PC-3 (cell line): ENCODE results near the gene KIF25. TPM values are rescaled to one million over a fixed set of nuclear protein-coding genes. Genes with fewer than 3 reads are reported as not detected.

Experiments
- ATAC-seq: fragments of 200-7000 bp; cut with Tn5 transposase; 2 replicates; pipeline ENCODE4 v1.9.1; 2020; ENCODE audit warnings: mild to moderate bottlenecking, moderate library complexity
- BruUV-seq: library from RNA; stranded (reverse); fragments of 400-500 nt; replicated peaks from 2 replicates; lab custom pipeline; 2021; lab: Mats Ljungman, UMichigan
- CTCF ChIA-PET: fragments of 300-600 bp; sonication (Branson Sonifier 250); formaldehyde crosslinking; loops from one replicate; lab custom pipeline; 2022; ENCODE audit warnings: antibody characterized with exemption; lab: Charles Lee
- POLR2A ChIA-PET: fragments of 300-600 bp; sonication (Branson Sonifier 250); formaldehyde crosslinking; loops from one replicate; lab custom pipeline; 2022; ENCODE audit warnings: antibody characterized with exemption; ENCODE audit not compliant: unreplicated experiment; lab: Charles Lee
- DNase-seq: peaks from one replicate; pipeline ENCODE4 v3.0.0-alpha.2; 2015
- H2AFZ ChIP-seq: fragments of 300-600 bp; sonication (generic); 2 replicates; pipeline ENCODE4 v1.6.0; 2016; ENCODE audit warnings: antibody characterized with exemption, low read length
- H3F3A ChIP-seq: fragments of 300-600 bp; sonication (generic); one replicate; pipeline ENCODE4 v1.6.0; 2017; ENCODE audit warnings: antibody characterized with exemption, low read length, control low read depth, mild to moderate bottlenecking; ENCODE audit not compliant: unreplicated experiment
- H3K27ac ChIP-seq: fragments of 300-600 bp; sonication (generic); 2 replicates; pipeline ENCODE4 v1.5.1; 2016; ENCODE audit warnings: mild to moderate bottlenecking, low read length
- H3K27me3 ChIP-seq: fragments of 300-600 bp; sonication (generic); 2 replicates; pipeline ENCODE4 v1.6.1; 2016; ENCODE audit warnings: low read length, mixed read lengths
- H3K36me3 ChIP-seq: fragments of 300-600 bp; sonication (generic); 2 replicates; pipeline ENCODE4 v1.6.1; 2016; ENCODE audit warnings: low read depth, mixed run types, low read length, mixed read lengths
- H3K4me1 ChIP-seq: fragments of 300-600 bp; sonication (generic); 2 replicates; pipeline ENCODE4 v1.5.1; 2016; ENCODE audit warnings: low read length; ENCODE audit not compliant: insufficient read depth
- H3K4me2 ChIP-seq: fragments of 300-600 bp; sonication (generic); 2 replicates; pipeline ENCODE4 v1.6.0; 2016; ENCODE audit warnings: low read length
- H3K4me3 ChIP-seq: fragments of 300-600 bp; sonication (generic); 2 replicates; pipeline ENCODE4 v1.5.1; 2016; ENCODE audit warnings: mild to moderate bottlenecking, low read length, mixed read lengths
- H3K79me2 ChIP-seq: fragments of 300-600 bp; sonication (generic); 2 replicates; pipeline ENCODE4 v1.6.1; 2017; ENCODE audit warnings: low read length, mixed read lengths
- H3K9ac ChIP-seq: fragments of 300-600 bp; sonication (generic); 2 replicates; pipeline ENCODE4 v1.6.0; 2016; ENCODE audit warnings: mild to moderate bottlenecking, low read length
- H3K9me2 ChIP-seq: fragments of 300-600 bp; sonication (generic); replicated peaks from 2 replicates; pipeline ENCODE4 v1.6.1; 2016; ENCODE audit warnings: mixed run types, low read length, mixed read lengths
- H3K9me3 ChIP-seq: fragments of 300-600 bp; sonication (generic); 2 replicates; pipeline ENCODE4 v1.6.1; 2016; ENCODE audit warnings: low read length, mixed read lengths
- H4K20me1 ChIP-seq: fragments of 300-600 bp; sonication (generic); 2 replicates; pipeline ENCODE4 v1.6.1; 2016; ENCODE audit warnings: low read length, mixed read lengths
- EZH2 ChIP-seq: fragments of 300-600 bp; sonication (generic); IDR thresholded peaks from one replicate; pipeline ENCODE4 v1.6.1; 2017; ENCODE audit warnings: antibody characterized with exemption, mild to moderate bottlenecking, low read length; ENCODE audit not compliant: unreplicated experiment
- EZH2phosphoT487 ChIP-seq: fragments of 300-600 bp; sonication (generic); IDR thresholded peaks from 2 replicates; pipeline ENCODE4 v1.6.1; 2018; ENCODE audit warnings: mild to moderate bottlenecking, antibody characterized with exemption, low read length, borderline replicate concordance
- intact Hi-C: fragments of 100-400 bp; cut with micrococcal nuclease; formaldehyde crosslinking; loops from 2 replicates; pipeline ENCODE4 v1.9.0; 2023
- total RNA-seq: library from RNA; depleted of rRNA; stranded (reverse); fragments of >200 nt; gene quantifications from 2 replicates; pipeline ENCODE4 v1.2.3, GENCODE V29; 2014
- TF ChIP-seq, protein P1 (sequence below): fragments of 300-600 bp; sonication (generic); conservative IDR thresholded peaks from 2 replicates; pipeline ENCODE4 v1.5.1; 2017; ENCODE audit warnings: antibody characterized with exemption, low read depth, mild to moderate bottlenecking, low read length

The KIF25 gene
- total RNA-seq, 1 experiment from 2014 or later: not detected

DNA sequence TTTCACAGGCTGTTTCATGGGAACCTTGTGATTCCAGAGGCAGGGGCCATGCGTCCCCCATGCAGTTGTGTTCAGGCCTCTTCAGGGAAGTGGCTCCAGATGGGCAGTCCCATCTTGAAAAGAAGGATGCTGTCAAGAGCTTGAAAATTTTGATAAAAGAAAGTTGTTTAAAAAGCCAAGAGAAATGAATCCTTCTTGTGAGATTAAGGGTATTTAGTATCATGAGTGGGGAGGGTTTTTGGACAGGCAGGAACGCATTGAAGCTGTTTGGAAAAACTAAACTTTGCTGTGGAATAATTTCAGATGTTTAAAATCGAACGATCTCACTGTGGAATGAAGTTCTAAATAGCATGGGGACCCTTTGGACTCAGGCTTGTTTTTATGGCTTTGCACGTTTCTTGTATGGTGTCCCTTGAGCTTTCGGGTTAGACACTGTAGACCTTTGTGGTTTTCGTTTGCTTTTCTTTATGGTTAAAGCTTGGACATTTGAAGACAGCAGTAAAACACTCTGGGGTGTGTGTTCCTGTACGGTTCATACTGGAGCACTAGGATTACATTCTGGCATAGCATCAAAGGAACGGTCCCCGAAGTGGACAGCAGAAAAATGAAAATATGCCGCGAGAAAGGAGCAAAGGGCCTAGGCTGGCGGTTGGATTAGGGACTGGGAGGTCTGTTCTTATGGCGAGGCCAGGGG lies 18.2 kb downstream of the KIF25 start:
- Histone ChIP-seq H3K4me2 (no peak overlapping the region), H3F3A (no peaks in the 10 kb centered on the region), H2AFZ (no peak overlapping the region), H3K4me3 (no peak overlapping the region), H3K9me2 (no peaks in the 10 kb centered on the region), H4K20me1 (no peaks in the 10 kb centered on the region), H3K27ac (no peak overlapping the region), H3K4me1 (no peaks in the 10 kb centered on the region), H3K9ac (no peak overlapping the region), H3K27me3 (peaks cover 18% of the 10 kb centered on the region; the same call in 1 of the 2 replicates), H3K79me2 (no peaks in the 10 kb centered on the region), H3K36me3 (no peaks in the 10 kb centered on the region), H3K9me3 (no peaks in the 10 kb centered on the region)
- BruUV-seq: no TSS peak
- POLR2A ChIA-PET: no interaction called here
- intact Hi-C loops: no loop called here
- TF ChIP-seq, protein P1, sequence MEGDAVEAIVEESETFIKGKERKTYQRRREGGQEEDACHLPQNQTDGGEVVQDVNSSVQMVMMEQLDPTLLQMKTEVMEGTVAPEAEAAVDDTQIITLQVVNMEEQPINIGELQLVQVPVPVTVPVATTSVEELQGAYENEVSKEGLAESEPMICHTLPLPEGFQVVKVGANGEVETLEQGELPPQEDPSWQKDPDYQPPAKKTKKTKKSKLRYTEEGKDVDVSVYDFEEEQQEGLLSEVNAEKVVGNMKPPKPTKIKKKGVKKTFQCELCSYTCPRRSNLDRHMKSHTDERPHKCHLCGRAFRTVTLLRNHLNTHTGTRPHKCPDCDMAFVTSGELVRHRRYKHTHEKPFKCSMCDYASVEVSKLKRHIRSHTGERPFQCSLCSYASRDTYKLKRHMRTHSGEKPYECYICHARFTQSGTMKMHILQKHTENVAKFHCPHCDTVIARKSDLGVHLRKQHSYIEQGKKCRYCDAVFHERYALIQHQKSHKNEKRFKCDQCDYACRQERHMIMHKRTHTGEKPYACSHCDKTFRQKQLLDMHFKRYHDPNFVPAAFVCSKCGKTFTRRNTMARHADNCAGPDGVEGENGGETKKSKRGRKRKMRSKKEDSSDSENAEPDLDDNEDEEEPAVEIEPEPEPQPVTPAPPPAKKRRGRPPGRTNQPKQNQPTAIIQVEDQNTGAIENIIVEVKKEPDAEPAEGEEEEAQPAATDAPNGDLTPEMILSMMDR: no peak
- TF ChIP-seq EZH2phosphoT487: no peak
- TF ChIP-seq EZH2: no peak
- DNase-seq (no peak), ATAC-seq (no peak)
- CTCF ChIA-PET: no interaction called here

DNA sequence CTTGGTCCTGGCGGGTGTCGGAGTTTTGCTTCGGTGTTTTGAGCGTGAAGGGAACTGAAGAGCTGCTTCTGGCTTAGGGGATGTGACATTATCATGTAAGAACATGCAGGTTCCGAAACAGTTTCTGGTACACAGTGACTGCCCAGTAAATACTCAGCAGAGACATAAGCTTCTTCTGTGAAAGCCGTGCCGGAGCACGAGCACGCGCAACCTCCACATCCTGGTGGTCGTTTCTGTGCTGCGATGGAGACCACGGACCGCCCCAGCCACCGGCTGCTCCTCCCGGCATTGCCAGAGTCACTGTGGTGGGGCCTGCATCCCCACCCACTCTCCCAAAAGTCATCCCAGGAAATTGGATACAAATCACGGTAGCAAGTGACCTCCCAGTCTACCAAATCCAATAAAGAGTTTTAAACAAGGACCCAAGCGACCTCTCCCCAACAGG lies 18.7 kb downstream of the KIF25 start:
- POLR2A ChIA-PET: no interaction called here
- no peaks in the 10 kb centered on the region for H3F3A ChIP-seq
- peaks cover 18% of the 10 kb centered on the region; the same call in 1 of the 2 replicates for H3K27me3 ChIP-seq
- no peak overlapping the region for H3K9ac ChIP-seq
- no peaks in the 10 kb centered on the region for H3K9me2 ChIP-seq
- no peaks in the 10 kb centered on the region for H3K36me3 ChIP-seq
- TF ChIP-seq EZH2phosphoT487: no peak
- TF ChIP-seq EZH2: no peak
- TF ChIP-seq, protein P1: no peak
- H2AFZ ChIP-seq: no peak overlapping the region
- no peak overlapping the region for H3K4me3 ChIP-seq
- no peak overlapping the region for H3K4me2 ChIP-seq
- CTCF ChIA-PET: no interaction called here
- H4K20me1 ChIP-seq: no peaks in the 10 kb centered on the region
- BruUV-seq: no TSS peak
- intact Hi-C loops: no loop called here
- H3K79me2 ChIP-seq: no peaks in the 10 kb centered on the region
- no peak overlapping the region for H3K27ac ChIP-seq
- no peaks in the 10 kb centered on the region for H3K4me1 ChIP-seq
- no peaks in the 10 kb centered on the region for H3K9me3 ChIP-seq
- ATAC-seq (no peak), DNase-seq (no peak)
